ENCODE measurements around the gene UVRAG.
A peak's percentile ranks its signal among the peaks of the same experiment; 100 is the strongest.

UVRAG gene

DNA sequence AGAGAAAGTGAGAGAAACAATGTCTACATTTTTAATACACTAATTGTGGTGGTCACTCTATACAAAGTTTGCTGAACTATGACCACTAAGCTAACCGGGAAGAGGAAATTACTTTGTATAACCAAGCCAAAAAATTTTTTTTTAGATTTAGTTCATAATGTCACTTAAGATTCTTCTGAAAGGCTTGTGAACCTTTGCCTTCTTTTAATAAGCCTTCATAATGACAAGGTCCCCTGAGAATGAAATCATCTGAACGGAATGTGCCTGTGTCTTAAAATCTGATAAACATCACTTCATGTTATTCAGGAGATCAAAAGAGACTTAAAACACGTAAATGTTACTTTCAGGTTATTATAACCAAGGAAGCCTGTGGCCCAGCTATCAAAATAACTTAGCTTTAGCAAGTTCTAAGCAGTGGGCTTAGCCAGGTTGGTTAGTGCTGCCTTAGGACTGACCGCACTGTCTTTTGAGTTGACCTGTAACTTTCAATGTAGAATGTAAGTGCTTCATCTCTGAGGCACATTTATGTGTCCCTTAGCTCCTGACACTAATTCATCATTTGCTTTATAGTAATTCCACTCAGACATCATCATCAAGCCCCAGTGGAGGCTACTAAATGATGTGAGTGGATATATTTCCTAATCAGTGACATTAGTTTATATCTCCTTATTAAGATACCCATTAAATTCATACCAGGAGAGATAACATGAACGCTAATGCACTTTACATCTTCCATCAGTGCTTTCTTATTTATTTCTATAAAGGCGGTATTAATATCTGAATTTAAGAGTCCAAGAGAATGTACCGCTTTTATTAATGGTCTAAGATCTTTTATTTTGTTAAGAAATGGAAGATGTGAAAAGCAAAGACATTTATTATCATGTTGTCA lies 268.8 kb downstream of the UVRAG start:
- Histone ChIP-seq H3K27ac (ENCODE audit: low read length) (peak overlapping the region; percentile 25), H3K36me3 (ENCODE audit: control insufficient read depth in 1 of 2, insufficient read depth in 2 of 2, low read length in 2 of 2) (no peaks in the 10 kb centered on the region), H3K9me3 (ENCODE audit: control insufficient read depth in 1 of 2, low read length in 2 of 2) (no peaks in the 10 kb centered on the region), H3K4me3 (ENCODE audit: low read depth in 1 of 2, low read length in 2 of 2) (no peak overlapping the region), H3K4me1 (ENCODE audit: control insufficient read depth in 1 of 2, insufficient read depth in 2 of 2, low read length in 2 of 2) (peaks cover 0 to 8% of the 10 kb centered on the region in 2 donors), H3K27me3 (ENCODE audit: low read depth, low read length) (no peaks in the 10 kb centered on the region)

DNA sequence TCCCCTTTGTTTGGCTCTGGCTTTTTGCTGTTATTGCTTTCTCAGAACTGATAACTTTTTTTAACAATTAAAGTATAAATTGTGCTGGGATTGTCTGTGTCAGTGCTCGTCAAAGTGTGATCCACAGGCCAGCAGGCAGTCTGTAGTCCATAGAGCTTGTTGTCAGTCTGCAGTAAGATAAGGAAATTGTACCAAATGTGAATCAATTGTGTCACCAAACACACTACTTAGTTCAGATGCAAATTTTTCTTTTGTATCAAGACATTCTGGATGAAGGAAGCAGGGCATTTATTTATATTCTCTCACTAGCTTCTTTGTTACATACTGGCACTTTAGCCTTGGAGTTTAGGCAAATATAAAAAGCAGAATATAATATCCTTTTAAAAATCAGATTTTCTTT lies 270.3 kb downstream of the UVRAG start:
- Histone ChIP-seq H3K27me3 (ENCODE audit: low read depth, low read length) (no peaks in the 10 kb centered on the region), H3K27ac (ENCODE audit: low read length) (no peak overlapping the region), H3K4me1 (ENCODE audit: control insufficient read depth in 1 of 2, insufficient read depth in 2 of 2, low read length in 2 of 2) (peaks cover 0 to 8% of the 10 kb centered on the region in 2 donors), H3K36me3 (ENCODE audit: control insufficient read depth in 1 of 2, insufficient read depth in 2 of 2, low read length in 2 of 2) (peaks cover 0 to 7% of the 10 kb centered on the region in 2 donors), H3K4me3 (ENCODE audit: low read depth in 1 of 2, low read length in 2 of 2) (no peak overlapping the region), H3K9me3 (ENCODE audit: control insufficient read depth in 1 of 2, low read length in 2 of 2) (peaks cover 0 to 1% of the 10 kb centered on the region in 2 donors)

DNA sequence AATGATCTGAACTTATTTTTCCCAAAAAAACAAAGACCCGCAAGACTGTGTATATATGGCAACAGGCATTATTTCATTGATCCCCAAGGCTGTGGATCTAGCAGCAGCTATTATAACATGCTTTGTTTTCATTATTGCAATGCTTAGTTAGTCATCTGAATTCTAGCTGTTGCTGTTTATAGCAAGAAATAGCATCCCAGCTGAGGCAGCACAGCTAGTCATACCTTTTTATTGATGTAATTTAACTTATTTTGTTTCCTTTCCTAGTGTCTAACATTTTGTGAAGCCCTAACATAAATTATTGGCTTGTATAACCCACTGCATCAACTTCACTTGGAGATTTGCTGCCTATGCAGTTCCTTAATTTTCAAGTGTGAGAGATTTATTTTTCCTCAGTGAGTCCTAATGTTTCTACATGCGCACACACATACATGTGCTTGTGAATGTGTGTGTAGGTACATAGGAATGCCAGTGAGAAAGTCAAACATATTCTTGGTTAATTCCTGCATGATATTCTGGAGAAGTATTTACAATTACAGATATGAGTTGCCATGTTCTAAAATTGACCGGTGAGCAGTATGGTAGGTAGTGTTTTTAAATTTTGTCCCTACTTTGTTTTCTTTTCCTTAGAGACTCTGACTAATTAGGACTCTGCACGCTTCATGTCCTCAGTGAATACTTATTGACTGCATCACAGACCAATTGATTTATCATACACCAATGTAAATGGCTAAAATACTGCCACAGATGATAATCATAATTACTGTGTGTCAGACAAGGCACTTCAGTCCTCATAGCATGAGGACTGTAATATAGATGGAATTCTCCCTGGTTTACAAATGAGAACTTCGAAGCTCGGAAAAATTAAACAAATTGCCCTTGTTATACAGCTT lies 272.0 kb downstream of the UVRAG start:
- Histone ChIP-seq H3K27me3 (ENCODE audit: low read depth, low read length) (no peaks in the 10 kb centered on the region), H3K4me1 (ENCODE audit: control insufficient read depth in 1 of 2, insufficient read depth in 2 of 2, low read length in 2 of 2) (peaks cover 0 to 8% of the 10 kb centered on the region in 2 donors), H3K27ac (ENCODE audit: low read length) (no peak overlapping the region), H3K4me3 (ENCODE audit: low read depth in 1 of 2, low read length in 2 of 2) (no peak overlapping the region), H3K9me3 (ENCODE audit: control insufficient read depth in 1 of 2, low read length in 2 of 2) (peaks cover 3 to 6% of the 10 kb centered on the region in 2 donors), H3K36me3 (ENCODE audit: control insufficient read depth in 1 of 2, insufficient read depth in 2 of 2, low read length in 2 of 2) (peaks cover 0 to 9% of the 10 kb centered on the region in 2 donors)

DNA sequence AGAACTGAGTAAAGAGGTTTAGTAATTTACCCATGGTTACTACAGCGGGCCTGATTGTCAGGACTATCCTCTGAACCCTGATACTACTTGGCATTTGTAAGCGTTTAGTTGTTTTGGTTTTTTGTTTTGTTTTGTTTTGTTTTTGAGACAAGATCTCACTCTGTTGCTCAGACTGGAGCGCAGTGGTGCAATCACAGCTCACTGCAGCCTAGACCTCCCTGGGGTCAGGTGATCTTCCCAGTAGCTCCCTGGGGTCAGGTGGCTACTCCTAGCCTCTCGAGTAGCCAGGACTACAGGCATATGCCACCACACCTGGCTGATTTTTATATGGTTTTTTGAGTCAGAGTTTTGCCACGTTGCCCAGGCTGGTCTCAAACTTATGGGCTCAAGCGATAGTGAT lies 272.7 kb downstream of the UVRAG start:
- no peak overlapping the region for H3K4me3 ChIP-seq (ENCODE audit: low read depth in 1 of 2, low read length in 2 of 2)
- H3K4me1 ChIP-seq (ENCODE audit: control insufficient read depth in 1 of 2, insufficient read depth in 2 of 2, low read length in 2 of 2) = peaks cover 0 to 8% of the 10 kb centered on the region in 2 donors
- peaks cover 0 to 9% of the 10 kb centered on the region in 2 donors for H3K36me3 ChIP-seq (ENCODE audit: control insufficient read depth in 1 of 2, insufficient read depth in 2 of 2, low read length in 2 of 2)
- H3K27me3 ChIP-seq (ENCODE audit: low read depth, low read length) = no peaks in the 10 kb centered on the region
- peaks cover 3 to 6% of the 10 kb centered on the region in 2 donors for H3K9me3 ChIP-seq (ENCODE audit: control insufficient read depth in 1 of 2, low read length in 2 of 2)
- H3K27ac ChIP-seq (ENCODE audit: low read length) = no peak overlapping the region

DNA sequence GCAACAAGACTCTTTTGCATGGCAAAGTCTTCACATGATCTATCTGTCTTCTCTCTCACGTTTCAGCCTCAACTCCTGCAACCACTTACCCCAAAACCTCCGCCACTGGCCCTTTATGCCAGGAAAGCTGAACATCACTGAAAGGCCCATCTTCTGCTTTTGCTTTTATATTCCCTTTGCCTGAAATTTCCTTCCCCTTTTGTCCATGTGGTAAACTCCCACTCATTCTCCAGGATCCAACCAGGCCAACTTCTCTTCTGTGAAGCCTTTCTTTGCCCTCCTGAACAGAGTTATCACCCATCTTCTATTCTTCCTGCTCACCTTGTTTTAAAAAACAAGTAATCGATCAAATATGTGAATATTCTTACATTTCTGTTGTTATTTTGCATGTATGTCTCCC lies 273.5 kb downstream of the UVRAG start:
- Histone ChIP-seq H3K36me3 (ENCODE audit: control insufficient read depth in 1 of 2, insufficient read depth in 2 of 2, low read length in 2 of 2) (peaks cover 0 to 9% of the 10 kb centered on the region in 2 donors), H3K4me1 (ENCODE audit: control insufficient read depth in 1 of 2, insufficient read depth in 2 of 2, low read length in 2 of 2) (peaks cover 0 to 7% of the 10 kb centered on the region in 2 donors), H3K27ac (ENCODE audit: low read length) (no peak overlapping the region), H3K4me3 (ENCODE audit: low read depth in 1 of 2, low read length in 2 of 2) (no peak overlapping the region), H3K27me3 (ENCODE audit: low read depth, low read length) (no peaks in the 10 kb centered on the region), H3K9me3 (ENCODE audit: control insufficient read depth in 1 of 2, low read length in 2 of 2) (peaks cover 3 to 6% of the 10 kb centered on the region in 2 donors)

DNA sequence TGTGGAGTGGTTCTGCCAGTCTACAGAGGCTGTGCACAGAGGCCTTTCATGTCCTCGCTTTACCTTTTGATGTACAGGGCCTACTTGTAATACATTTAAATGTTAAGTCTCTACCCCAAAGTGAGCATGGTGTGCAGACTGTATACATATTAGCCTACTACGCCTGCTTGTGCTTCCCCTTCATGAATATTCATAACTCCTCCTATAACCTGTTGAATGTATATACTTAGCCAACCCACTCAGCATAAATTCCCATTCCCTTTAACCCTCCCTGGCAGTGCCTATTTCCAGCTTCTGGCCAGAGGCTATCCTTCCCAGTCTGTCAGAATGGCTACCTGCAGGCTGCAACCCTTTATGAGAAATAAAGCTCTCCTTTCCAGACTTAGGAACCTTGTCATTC lies 275.2 kb downstream of the UVRAG start:
- H3K9me3 ChIP-seq (ENCODE audit: control insufficient read depth in 1 of 2, low read length in 2 of 2) = peaks cover 3 to 6% of the 10 kb centered on the region in 2 donors
- no peak overlapping the region for H3K4me3 ChIP-seq (ENCODE audit: low read depth in 1 of 2, low read length in 2 of 2)
- no peaks in the 10 kb centered on the region for H3K27me3 ChIP-seq (ENCODE audit: low read depth, low read length)
- H3K36me3 ChIP-seq (ENCODE audit: control insufficient read depth in 1 of 2, insufficient read depth in 2 of 2, low read length in 2 of 2) = peaks cover 0 to 9% of the 10 kb centered on the region in 2 donors
- H3K27ac ChIP-seq (ENCODE audit: low read length) = no peak overlapping the region
- peaks cover 0 to 5% of the 10 kb centered on the region in 2 donors for H3K4me1 ChIP-seq (ENCODE audit: control insufficient read depth in 1 of 2, insufficient read depth in 2 of 2, low read length in 2 of 2)

DNA sequence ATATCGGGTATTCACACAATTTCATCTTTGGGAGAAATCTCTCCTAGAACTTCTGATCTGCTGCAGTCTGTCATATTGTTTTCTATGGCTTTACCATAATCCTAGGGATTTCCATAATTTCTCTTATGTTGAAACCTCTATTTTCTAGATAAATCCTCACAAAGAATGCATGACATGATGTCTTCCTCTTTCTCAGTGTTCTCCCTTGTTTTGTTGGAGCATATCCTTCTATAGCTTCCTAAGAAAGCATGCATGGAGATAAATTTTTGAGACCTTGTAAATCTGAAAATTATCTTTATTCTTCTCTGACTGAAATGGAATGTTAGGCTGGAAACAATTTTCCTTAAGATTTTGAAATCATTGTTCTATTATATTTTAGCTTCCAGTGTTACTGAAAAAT lies 275.8 kb downstream of the UVRAG start:
- Histone ChIP-seq H3K4me3 (ENCODE audit: low read depth in 1 of 2, low read length in 2 of 2) (no peak overlapping the region), H3K27ac (ENCODE audit: low read length) (no peak overlapping the region), H3K27me3 (ENCODE audit: low read depth, low read length) (no peaks in the 10 kb centered on the region), H3K4me1 (ENCODE audit: control insufficient read depth in 1 of 2, insufficient read depth in 2 of 2, low read length in 2 of 2) (peaks cover 0 to 5% of the 10 kb centered on the region in 2 donors), H3K36me3 (ENCODE audit: control insufficient read depth in 1 of 2, insufficient read depth in 2 of 2, low read length in 2 of 2) (peaks cover 0 to 9% of the 10 kb centered on the region in 2 donors), H3K9me3 (ENCODE audit: control insufficient read depth in 1 of 2, low read length in 2 of 2) (peaks cover 3 to 6% of the 10 kb centered on the region in 2 donors)

DNA sequence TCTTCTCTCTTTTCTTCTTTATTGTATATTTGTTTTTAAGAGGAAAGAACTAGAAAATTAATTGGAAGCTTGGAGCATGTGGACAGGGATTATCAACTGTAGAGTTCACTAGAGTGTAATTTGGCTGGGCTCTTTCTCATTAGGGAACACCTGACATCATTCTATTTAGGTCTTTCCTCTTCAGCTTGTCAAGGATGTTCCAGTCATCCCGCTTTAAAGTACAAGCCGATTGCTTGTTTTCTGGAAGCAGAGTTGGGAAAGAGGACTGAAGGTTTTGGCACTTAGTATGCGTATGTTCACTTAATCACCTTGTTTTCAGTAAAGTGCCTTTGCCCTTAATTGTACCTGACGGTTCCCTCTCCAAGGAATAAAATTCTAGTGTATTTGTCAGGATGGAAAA lies 279.7 kb downstream of the UVRAG start:
- H3K9me3 ChIP-seq (ENCODE audit: control insufficient read depth in 1 of 2, low read length in 2 of 2) = peaks cover 3 to 6% of the 10 kb centered on the region in 2 donors
- H3K27ac ChIP-seq (ENCODE audit: low read length) = no peak overlapping the region
- H3K4me1 ChIP-seq (ENCODE audit: control insufficient read depth in 1 of 2, insufficient read depth in 2 of 2, low read length in 2 of 2) = no peaks in the 10 kb centered on the region
- H3K27me3 ChIP-seq (ENCODE audit: low read depth, low read length) = no peaks in the 10 kb centered on the region
- no peak overlapping the region for H3K4me3 ChIP-seq (ENCODE audit: low read depth in 1 of 2, low read length in 2 of 2)
- peaks cover 0 to 7% of the 10 kb centered on the region in 2 donors for H3K36me3 ChIP-seq (ENCODE audit: control insufficient read depth in 1 of 2, insufficient read depth in 2 of 2, low read length in 2 of 2)

DNA sequence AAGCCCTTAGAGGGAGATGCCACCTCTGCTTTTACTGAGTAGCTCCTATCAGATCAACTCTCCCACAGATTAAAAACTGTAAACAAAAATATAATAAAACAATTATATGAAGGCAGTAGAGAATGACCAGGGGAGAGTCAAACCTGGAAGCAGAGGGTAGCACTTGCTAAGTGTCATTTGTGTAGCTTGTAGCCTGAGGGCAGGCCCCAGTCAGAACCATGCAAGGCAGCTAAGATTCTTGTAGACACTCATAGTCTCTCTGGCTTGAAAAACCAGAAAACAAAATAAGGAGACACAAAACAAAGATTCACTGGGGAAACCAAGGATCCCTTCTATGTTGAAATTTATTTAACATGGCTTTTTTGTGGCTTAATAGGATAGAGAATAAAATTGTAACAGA lies 280.9 kb downstream of the UVRAG start:
- no peaks in the 10 kb centered on the region for H3K27me3 ChIP-seq (ENCODE audit: low read depth, low read length)
- peaks cover under 1 to 1% of the 10 kb centered on the region in 2 donors for H3K9me3 ChIP-seq (ENCODE audit: control insufficient read depth in 1 of 2, low read length in 2 of 2)
- H3K4me1 ChIP-seq (ENCODE audit: control insufficient read depth in 1 of 2, insufficient read depth in 2 of 2, low read length in 2 of 2) = no peaks in the 10 kb centered on the region
- H3K36me3 ChIP-seq (ENCODE audit: control insufficient read depth in 1 of 2, insufficient read depth in 2 of 2, low read length in 2 of 2) = no peaks in the 10 kb centered on the region
- no peak overlapping the region for H3K27ac ChIP-seq (ENCODE audit: low read length)
- H3K4me3 ChIP-seq (ENCODE audit: low read depth in 1 of 2, low read length in 2 of 2) = no peak overlapping the region

DNA sequence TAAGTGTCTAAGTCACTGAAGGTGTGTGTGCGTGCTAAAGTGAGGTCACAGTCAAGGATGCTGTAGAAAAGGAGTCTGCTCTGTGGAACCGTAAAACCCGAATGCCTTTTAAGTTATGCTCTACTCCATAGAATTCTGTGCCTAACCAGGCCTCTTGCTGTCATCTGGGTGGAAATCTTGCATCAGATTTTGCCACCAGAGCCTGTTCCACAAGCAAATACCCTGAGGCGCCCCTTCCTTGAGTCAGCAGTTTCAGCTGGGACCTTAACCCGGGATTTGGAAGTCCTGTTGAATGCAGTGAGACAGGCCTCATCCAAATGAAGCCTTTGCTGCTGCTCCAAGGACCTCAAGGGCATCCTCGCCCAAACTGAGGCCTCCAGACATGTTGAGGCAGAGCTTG lies 281.5 kb downstream of the UVRAG start:
- no peaks in the 10 kb centered on the region for H3K36me3 ChIP-seq (ENCODE audit: control insufficient read depth in 1 of 2, insufficient read depth in 2 of 2, low read length in 2 of 2)
- no peak overlapping the region for H3K4me3 ChIP-seq (ENCODE audit: low read depth in 1 of 2, low read length in 2 of 2)
- H3K27me3 ChIP-seq (ENCODE audit: low read depth, low read length) = no peaks in the 10 kb centered on the region
- no peaks in the 10 kb centered on the region for H3K9me3 ChIP-seq (ENCODE audit: control insufficient read depth in 1 of 2, low read length in 2 of 2)
- H3K4me1 ChIP-seq (ENCODE audit: control insufficient read depth in 1 of 2, insufficient read depth in 2 of 2, low read length in 2 of 2) = no peaks in the 10 kb centered on the region
- no peak overlapping the region for H3K27ac ChIP-seq (ENCODE audit: low read length)

DNA sequence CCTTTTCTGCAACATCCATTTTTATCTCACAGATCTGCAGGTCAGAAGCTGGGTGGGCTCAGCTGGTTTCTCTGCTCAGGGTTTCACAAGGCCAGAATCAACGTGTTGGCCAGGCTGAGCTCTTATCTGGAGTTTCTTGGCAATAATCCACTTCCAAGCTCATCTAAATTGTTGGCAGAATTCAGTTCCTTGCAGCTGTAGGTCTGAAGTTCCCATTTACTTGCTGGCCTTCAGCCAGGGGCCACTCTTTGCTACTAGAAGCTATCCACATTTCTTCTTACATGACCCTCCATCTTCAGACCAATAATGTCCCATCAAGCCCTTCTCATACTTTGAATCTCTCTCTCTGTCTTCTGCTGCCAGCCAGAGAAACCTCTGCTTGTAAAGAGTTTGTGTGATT lies 287.8 kb downstream of the UVRAG start:
- Histone ChIP-seq H3K27ac (ENCODE audit: low read length) (no peak overlapping the region), H3K9me3 (ENCODE audit: control insufficient read depth in 1 of 2, low read length in 2 of 2) (no peaks in the 10 kb centered on the region), H3K4me3 (ENCODE audit: low read depth in 1 of 2, low read length in 2 of 2) (no peak overlapping the region), H3K4me1 (ENCODE audit: control insufficient read depth in 1 of 2, insufficient read depth in 2 of 2, low read length in 2 of 2) (peaks cover 3 to 12% of the 10 kb centered on the region in 2 donors), H3K27me3 (ENCODE audit: low read depth, low read length) (no peaks in the 10 kb centered on the region), H3K36me3 (ENCODE audit: control insufficient read depth in 1 of 2, insufficient read depth in 2 of 2, low read length in 2 of 2) (no peaks in the 10 kb centered on the region)

Measured in muscle layer of duodenum (tissue), 2 donors.